Vagina (tissue), 2 donors: ENCODE results near the gene PTPRD. TPM values are rescaled to one million over a fixed set of nuclear protein-coding genes. Genes with fewer than 3 reads are reported as not detected.

Experiments used
- DNase-seq, 2 donors: peaks; one replicate each; pipeline ENCODE4 v3.0.0-alpha.2; 2017; ENCODE audit errors: extremely low spot score in 2 of 2
- H3K27ac ChIP-seq: fragments of 200-600 bp; sonication (generic); one replicate; pipeline ENCODE4 v1.5.1; 2019
- H3K27me3 ChIP-seq: fragments of 200-600 bp; sonication (generic); one replicate; pipeline ENCODE4 v1.5.1; 2019
- H3K36me3 ChIP-seq, 2 donors: fragments of 200-600 bp; sonication (generic); one replicate each; pipeline ENCODE4 v1.5.1; 2017 to 2019
- H3K4me1 ChIP-seq: fragments of 200-600 bp; sonication (generic); one replicate; pipeline ENCODE4 v1.5.1; 2019
- H3K4me3 ChIP-seq, 2 donors: fragments of 200-600 bp; sonication (generic); 1 replicate in 1 of 2; 2 replicates in 1 of 2; pipeline ENCODE4 v1.5.1; 2016 to 2019
- H3K9me3 ChIP-seq: fragments of 200-600 bp; sonication (generic); one replicate; pipeline ENCODE4 v1.5.1; 2019
- POLR2A ChIP-seq, 2 donors: fragments of 450-650 bp; IDR thresholded peaks; one replicate each; pipeline ENCODE4 v1.6.1; 2017; ENCODE audit warnings: antibody characterized with exemption in 2 of 2, mild to moderate bottlenecking in 2 of 2, moderate library complexity in 2 of 2
- POLR2AphosphoS5 ChIP-seq, 2 donors: sonication (generic); formaldehyde crosslinking; IDR thresholded peaks; one replicate each; pipeline ENCODE4 v1.9.0; 2017; ENCODE audit warnings: antibody characterized with exemption in 2 of 2, mild to moderate bottlenecking in 2 of 2, low read depth in 1 of 2; ENCODE audit not compliant: insufficient read depth in 1 of 2
- intact Hi-C: fragments of 100-400 bp; cut with DNase I; formaldehyde crosslinking; loops from one replicate; pipeline ENCODE4 v1.15.1; 2023
- total RNA-seq: library from RNA; depleted of rRNA; stranded (reverse); fragments of >200 nt; gene quantifications from one replicate; pipeline ENCODE4 v1.2.3, GENCODE V29; 2016
- TF ChIP-seq, protein P1 (sequence below), 3 experiments: fragments of 450-650 bp in 2 of 3; fragments of 200-600 bp in 1 of 3; sonication (generic) in 1 of 3; IDR thresholded peaks; one replicate each; pipeline ENCODE4 v1.5.1; 2017 to 2019; ENCODE audit warnings: antibody characterized with exemption in 3 of 3, mild to moderate bottlenecking in 2 of 3, moderate library complexity in 2 of 3

The PTPRD gene
- total RNA-seq, 1 donor from 2014 or later = 10.3 TPM

DNA sequence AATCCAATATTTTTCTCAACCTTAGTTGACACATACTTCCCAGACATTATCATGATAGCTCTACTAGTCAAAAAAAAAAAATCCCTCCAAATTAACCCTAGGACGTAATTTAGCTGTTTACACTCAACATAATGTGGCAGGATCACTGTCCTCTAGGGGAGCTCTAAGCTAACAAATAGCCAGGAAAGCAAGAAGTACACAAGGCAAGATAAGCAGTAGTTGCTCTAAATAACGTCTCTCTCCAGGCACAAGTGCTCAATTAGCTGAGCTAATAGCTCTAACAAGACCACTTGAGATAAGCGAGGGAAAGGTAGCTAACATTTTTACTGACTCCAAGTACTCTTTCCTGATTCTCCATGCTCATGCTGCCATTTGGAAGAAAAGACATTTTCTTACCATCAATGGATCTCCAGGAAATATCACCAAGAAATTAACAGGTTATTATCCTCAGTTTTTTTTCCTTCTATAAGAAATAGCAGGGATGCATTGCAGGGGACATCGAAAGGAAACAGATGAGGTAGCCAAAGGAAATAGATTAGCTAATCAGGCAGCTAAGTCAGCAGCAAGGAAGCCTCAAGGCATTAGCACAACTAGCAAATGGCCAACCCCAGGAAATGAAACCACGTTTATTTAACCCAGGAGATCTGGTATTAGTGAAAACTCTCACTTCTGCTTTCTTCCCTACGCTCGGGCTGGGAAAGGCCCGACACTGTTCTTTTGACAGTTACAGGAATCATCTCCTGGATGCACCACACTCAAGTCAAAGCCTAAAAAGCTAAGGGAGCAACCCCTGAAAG is 614.1 kb downstream of the PTPRD start:
- no peak for TF ChIP-seq POLR2AphosphoS5 (IDR thresholded peaks at IDR 0.05; ENCODE audit: insufficient read depth in 1 of 2, low read depth in 1 of 2)
- TF ChIP-seq, protein P1, sequence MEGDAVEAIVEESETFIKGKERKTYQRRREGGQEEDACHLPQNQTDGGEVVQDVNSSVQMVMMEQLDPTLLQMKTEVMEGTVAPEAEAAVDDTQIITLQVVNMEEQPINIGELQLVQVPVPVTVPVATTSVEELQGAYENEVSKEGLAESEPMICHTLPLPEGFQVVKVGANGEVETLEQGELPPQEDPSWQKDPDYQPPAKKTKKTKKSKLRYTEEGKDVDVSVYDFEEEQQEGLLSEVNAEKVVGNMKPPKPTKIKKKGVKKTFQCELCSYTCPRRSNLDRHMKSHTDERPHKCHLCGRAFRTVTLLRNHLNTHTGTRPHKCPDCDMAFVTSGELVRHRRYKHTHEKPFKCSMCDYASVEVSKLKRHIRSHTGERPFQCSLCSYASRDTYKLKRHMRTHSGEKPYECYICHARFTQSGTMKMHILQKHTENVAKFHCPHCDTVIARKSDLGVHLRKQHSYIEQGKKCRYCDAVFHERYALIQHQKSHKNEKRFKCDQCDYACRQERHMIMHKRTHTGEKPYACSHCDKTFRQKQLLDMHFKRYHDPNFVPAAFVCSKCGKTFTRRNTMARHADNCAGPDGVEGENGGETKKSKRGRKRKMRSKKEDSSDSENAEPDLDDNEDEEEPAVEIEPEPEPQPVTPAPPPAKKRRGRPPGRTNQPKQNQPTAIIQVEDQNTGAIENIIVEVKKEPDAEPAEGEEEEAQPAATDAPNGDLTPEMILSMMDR (IDR thresholded peaks at IDR 0.05) = no peak
- TF ChIP-seq POLR2A (IDR thresholded peaks at IDR 0.05) = no peak
- Histone ChIP-seq H3K9me3 (no peaks in the 10 kb centered on the region), H3K4me3 (no peak overlapping the region), H3K4me1 (no peaks in the 10 kb centered on the region), H3K27me3 (no peaks in the 10 kb centered on the region), H3K36me3 (no peaks in the 10 kb centered on the region), H3K27ac (no peak overlapping the region)
- intact Hi-C loops = no loop called here
- no peak for DNase-seq

DNA sequence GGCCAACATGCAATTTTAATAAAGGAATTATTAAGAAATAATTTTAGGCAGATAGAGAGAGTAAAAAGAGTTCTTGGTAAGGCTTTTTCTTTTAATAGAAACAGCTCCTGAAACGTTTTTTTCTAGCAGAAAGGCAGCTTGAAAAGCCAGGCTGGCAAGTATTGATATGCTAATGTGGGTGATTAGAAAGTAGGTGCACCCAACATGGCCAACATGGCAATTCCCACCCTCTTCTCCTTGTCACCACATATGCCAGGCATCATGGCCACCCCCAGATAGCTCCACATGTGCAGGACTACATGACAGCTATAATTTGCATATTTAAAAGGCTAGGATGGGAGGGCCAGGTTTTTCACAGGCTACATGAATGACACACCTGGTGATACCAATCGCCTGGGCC is 615.2 kb downstream of the PTPRD start:
- intact Hi-C loops = no loop called here
- Histone ChIP-seq H3K36me3 (no peaks in the 10 kb centered on the region), H3K4me3 (no peak overlapping the region), H3K27ac (no peak overlapping the region), H3K9me3 (no peaks in the 10 kb centered on the region), H3K27me3 (no peaks in the 10 kb centered on the region), H3K4me1 (no peaks in the 10 kb centered on the region)
- DNase-seq = no peak
- TF ChIP-seq, protein P1 (IDR thresholded peaks at IDR 0.05) = no peak
- TF ChIP-seq POLR2A (IDR thresholded peaks at IDR 0.05) = no peak
- no peak for TF ChIP-seq POLR2AphosphoS5 (IDR thresholded peaks at IDR 0.05; ENCODE audit: insufficient read depth in 1 of 2, low read depth in 1 of 2)

DNA sequence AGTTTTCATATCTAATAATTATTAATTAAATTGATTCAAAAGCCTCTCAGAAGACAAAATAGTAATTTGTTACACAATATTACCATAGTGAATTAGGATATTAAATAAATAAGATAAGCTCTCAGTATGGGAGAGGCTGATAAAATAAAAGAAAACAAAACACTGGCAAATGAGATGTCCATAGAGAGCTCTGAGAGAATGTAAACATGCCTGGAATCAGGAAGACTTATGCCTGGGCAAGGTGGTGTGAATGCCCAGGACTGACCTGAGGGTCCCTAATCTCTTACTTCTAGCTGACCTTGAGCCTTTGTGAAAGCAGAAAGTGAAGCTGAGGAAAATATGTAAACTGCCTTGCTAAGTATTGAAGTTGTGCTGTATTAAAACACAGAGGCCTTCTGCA is 616.5 kb downstream of the PTPRD start:
- H3K4me3 ChIP-seq = no peak overlapping the region
- H3K9me3 ChIP-seq = no peaks in the 10 kb centered on the region
- H3K36me3 ChIP-seq = no peaks in the 10 kb centered on the region
- H3K4me1 ChIP-seq = no peaks in the 10 kb centered on the region
- DNase-seq = no peak
- no peak overlapping the region for H3K27ac ChIP-seq
- TF ChIP-seq, protein P1 (IDR thresholded peaks at IDR 0.05) = no peak
- TF ChIP-seq POLR2AphosphoS5 (IDR thresholded peaks at IDR 0.05; ENCODE audit: insufficient read depth in 1 of 2, low read depth in 1 of 2) (no peak), POLR2A (IDR thresholded peaks at IDR 0.05) (no peak)
- intact Hi-C loops = no loop called here
- no peaks in the 10 kb centered on the region for H3K27me3 ChIP-seq

DNA sequence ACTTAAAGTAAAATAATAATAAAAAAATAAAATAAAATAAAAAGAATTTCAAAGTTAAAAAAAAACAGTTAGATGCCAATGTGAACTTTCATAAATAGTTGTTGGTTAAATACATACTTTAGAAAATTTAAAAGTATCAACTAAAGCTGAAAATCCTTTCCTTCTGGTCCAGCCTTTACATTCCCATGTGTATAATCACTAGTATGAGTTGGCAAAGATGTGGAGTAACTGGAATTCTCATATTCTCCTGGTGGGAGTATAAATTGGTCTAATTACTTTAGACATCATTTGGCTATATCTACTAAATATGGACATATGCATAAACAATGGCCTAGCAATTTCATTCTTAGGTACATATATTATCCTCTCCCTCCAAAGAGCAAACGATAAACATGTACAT is 619.9 kb downstream of the PTPRD start:
- no peaks in the 10 kb centered on the region for H3K9me3 ChIP-seq
- H3K27ac ChIP-seq = no peak overlapping the region
- no peaks in the 10 kb centered on the region for H3K4me1 ChIP-seq
- intact Hi-C loops = no loop called here
- no peaks in the 10 kb centered on the region for H3K36me3 ChIP-seq
- no peak overlapping the region for H3K4me3 ChIP-seq
- H3K27me3 ChIP-seq = no peaks in the 10 kb centered on the region
- no peak for DNase-seq
- TF ChIP-seq, protein P1 (IDR thresholded peaks at IDR 0.05) = no peak
- TF ChIP-seq POLR2AphosphoS5 (IDR thresholded peaks at IDR 0.05; ENCODE audit: insufficient read depth in 1 of 2, low read depth in 1 of 2) (no peak), POLR2A (IDR thresholded peaks at IDR 0.05) (no peak)

DNA sequence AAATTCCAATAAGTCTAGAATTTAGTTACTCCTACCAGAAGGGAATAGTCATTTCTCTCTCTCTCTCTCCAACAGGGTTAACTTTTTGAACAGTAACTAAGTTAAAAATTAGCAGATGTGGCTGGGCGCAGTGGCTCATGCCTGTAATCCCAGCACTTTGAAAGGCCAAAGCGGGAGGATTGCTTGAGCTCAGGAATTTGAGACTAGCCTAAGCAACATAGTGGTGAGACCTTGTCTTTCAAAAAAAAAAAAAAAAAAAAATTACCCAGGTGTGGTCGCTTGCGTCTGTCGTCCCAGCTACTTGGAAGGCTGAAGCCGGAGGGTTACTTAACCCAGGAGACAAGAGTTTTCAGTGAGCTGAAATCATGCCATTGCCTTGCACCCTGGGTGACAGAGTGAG is 639.7 kb downstream of the PTPRD start:
- intact Hi-C loops = no loop called here
- no peaks in the 10 kb centered on the region for H3K9me3 ChIP-seq
- H3K36me3 ChIP-seq = no peaks in the 10 kb centered on the region
- no peak overlapping the region for H3K4me3 ChIP-seq
- DNase-seq = no peak
- TF ChIP-seq, protein P1 (IDR thresholded peaks at IDR 0.05) = no peak
- TF ChIP-seq POLR2A (IDR thresholded peaks at IDR 0.05) = no peak
- no peak for TF ChIP-seq POLR2AphosphoS5 (IDR thresholded peaks at IDR 0.05; ENCODE audit: insufficient read depth in 1 of 2, low read depth in 1 of 2)
- no peaks in the 10 kb centered on the region for H3K27me3 ChIP-seq
- H3K4me1 ChIP-seq = no peaks in the 10 kb centered on the region
- H3K27ac ChIP-seq = no peak overlapping the region
